Loucy (cell line): ENCODE measurements around the gene IL12A.

Experiments used
- CTCF ChIP-seq: fragments of 200-600 bp; sonication (generic); conservative IDR thresholded peaks from 2 replicates; pipeline ENCODE4 v1.5.1; 2014; ENCODE audit warnings: mild to moderate bottlenecking, antibody characterized with exemption, low read length
- EZH2phosphoT487 ChIP-seq: fragments of 200-600 bp; IDR thresholded peaks from 2 replicates; pipeline ENCODE4 v1.6.1; 2018; ENCODE audit warnings: antibody characterized with exemption, mild to moderate bottlenecking, moderate library complexity, borderline replicate concordance

DNA sequence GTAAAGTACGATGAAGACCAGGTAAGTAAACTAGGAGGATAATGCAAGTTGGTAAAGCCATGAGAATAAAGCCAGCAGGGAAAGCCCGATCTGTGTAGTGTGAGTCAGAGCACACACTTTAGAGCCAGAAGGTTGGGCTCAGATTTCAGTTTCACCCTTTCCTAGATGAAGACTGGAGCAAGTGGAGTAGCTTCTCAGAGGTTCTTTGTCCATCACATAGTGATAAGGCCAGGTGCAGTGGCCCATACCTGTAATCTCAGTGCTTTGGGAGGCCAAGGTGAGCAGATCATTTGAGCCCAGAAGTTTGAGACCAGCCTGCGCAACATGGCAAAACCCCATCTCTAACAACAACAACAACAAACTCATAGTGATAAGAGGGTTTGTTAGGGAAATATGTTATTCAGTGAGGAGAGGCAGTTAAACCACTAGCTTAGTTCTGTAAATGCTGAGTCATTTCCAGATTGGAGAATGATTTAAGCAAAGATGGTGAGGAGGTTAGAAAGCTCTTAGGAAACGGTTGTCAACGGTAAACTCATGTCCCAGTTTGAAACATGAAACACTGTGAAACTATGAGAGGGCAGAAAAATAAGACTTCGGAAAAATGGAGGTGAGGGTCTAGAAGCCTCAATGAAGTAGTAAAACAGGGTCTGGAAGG, 39.0 kb downstream of the IL12A start:
- TF ChIP-seq CTCF, result no peak
- TF ChIP-seq EZH2phosphoT487, result no peak
